ENCODE results near the gene PLEKHG2. TPM values are rescaled to one million over a fixed set of nuclear protein-coding genes. Genes with fewer than 3 reads are reported as not detected.
A peak's percentile ranks its signal among the peaks of the same experiment; 100 is the strongest.
"Not testable (repeated sequence)": the region's sequence is repeated elsewhere in the genome, so short reads cannot be mapped to it uniquely, and the experiment has no call there.

PLEKHG2 gene
- total RNA-seq, 1 experiment from 2014 or later: 11.4 TPM

DNA sequence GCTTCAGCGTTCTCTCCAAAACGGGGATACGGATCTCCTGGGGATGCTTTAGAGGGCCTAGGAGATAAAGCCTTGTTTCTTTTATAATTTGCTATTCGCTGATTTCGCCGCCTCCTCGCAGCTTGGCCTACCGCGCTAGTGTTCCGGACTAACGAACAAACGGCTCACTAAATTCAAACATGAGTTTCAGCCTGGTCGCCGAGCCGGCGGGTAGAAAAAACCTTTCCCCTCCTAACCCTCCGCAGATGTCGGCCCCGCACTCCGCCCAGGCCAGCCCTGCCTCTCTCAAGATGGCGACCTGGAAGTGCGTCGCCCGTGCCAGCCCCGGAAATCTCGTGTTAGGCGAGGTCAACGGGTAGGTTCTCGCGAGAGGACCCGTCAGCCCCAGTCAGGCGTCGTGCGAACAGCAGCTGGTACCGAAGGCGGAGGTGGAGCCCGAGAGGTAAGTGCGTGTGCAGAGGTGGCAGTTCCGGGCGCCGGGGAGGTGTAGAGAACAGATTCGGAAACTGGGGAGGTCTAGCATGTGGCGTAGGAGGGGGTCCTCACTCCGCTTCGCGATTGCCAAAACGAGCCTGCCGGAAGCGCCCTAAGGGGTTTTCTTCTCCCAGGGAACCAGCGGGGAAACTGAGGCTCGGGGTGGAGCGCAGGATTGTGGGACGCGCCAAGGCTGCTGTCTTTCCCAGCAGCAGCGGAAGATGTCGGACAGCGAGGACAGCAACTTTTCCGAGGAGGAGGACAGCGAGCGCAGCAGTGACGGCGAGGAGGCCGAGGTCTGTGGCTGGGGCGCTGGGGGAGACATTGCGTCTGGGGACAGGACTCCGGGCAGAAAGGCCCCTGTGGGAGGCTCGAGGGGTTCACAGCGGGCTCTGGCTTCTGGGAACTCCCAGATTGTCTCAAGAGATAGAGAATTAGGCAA, 33.0 kb downstream of the PLEKHG2 start, which contains the start of gene SUPT5H:
Gene SUPT5H (plus strand): TSS at position 387 of the 916 bp plus-strand sequence. CDS start 309 bp downstream, at position 696.
- DNase-seq (ENCODE audit: low spot score): peak; percentile 96

DNA sequence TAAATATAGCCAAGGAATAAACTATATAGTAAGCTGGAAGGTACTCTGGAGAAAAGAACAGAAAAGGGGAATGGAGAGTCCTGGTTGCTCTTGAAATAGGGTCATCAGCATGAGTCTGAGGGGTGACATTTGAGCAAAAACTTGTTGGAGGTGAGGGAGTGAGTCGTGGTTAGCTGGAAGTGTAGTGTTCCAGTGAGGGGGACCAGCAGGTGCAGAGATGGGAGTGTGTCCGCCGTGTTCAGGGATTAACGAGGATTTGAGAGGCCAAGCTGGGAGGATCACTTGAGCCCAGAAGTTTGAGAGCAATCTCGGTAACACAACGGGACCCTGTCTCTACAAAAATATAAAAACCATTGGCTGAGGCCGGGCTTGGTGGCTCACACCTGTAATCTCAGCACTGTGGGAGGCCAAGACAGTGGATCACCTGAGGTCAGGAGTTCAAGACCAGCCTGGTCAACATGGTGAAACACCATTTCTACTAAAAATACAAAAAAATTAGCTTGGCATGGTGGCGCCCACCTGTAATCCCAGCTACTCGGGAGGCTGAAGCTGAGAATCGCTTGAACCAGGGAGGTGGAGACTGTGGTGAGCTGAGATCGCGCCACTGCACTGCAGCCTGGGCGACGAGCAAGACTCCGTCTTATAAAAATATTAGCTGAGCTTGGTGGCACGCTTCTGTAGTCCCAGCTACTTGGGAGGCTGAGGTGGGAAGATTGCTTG, 34.1 kb downstream of the PLEKHG2 start:
- DNase-seq (ENCODE audit: low spot score): no peak

DNA sequence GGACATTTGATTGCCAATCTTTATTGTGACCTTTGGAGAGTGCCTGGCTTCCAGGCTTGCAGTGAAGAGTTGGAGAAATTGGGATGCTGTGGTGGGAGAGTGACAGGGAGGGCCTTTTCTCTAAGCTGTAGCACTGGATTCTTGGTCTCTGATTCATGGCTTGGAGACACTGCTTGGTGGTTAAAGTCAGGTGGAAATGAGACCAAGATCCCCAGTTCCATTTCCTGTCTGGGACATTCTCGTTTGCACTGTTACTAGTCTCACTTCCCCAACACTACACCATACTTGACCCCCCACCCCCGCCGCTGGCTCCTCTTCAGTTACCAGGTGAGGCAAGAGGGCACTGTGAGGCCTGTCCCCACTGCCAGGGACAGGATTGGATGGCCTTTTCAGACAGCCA, 35.8 kb downstream of the PLEKHG2 start:
- DNase-seq (ENCODE audit: low spot score): peak; percentile 89

DNA sequence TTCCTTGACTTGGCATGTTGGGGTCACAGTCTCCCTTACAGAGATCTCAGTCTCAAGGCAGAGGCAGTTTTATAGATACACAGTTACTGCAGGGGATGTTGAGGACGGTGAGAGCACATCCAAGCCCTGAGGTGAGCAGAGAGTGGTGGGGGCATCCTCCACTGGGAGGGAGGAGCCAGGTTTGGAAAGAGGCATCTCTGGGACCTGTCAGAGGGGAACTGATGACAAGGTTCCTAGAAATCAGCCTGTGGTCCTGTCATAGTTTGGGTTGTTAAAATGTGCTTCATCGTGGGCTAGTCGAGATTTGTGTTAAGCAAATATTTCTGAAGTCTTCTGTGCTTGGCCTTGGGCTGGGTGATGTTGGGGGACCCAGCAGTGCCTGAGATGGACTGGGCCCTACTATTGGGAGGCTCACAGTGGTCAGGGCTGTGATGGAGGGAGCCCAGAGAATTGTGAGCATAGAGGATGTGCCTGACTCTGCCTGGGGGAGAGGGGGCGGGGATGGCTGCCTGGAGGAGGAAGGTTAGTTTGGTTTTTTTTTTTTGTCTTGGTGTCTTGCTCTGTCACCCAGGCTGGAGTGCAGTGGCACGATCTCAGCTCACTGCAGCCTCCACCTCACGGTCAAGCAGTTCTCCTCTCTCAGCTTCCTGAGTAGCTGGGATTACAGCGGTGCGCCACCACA, 36.8 kb downstream of the PLEKHG2 start:
- DNase-seq (ENCODE audit: low spot score): no peak

DNA sequence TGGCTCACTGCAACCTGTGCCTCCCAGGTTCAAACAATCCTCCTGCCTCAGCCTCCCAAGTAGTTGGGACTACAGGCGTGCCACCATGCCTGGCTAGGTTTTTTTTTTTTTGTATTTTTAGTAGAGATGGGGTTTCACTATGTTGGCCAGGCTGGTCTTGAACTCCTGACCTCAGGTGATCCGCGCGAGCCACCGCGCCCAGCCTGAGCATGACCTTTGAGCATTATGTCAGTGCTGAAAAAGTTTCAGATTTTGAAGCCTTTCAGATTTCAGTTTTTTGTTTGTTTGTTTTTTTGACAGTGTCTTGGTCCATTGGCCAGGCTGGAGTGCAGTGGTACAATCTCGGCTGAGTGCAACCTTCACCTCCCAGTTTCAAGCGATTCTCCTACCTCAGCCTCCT, 38.8 kb downstream of the PLEKHG2 start:
- not testable (repeated sequence) for DNase-seq (ENCODE audit: low spot score)

DNA sequence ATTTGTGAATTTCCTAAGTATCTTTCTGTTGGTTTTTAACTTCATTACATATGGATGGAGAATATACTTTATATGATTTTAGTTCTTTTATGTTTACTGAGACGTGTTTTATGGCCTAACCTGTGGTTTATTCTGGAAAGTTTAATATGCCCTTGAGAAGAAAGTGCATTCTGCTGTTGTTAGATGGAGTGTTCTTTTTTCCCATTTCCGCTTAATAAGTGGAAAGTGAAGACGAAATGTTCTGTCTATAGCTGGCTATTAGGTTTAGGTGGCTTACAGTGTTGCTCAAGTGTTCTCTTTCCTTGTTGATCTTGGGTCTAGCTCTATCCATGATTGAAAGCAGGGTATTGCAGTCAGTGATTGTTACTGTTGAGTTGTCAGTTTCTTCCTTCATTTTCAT, 50.9 kb downstream of the PLEKHG2 start:
- DNase-seq (ENCODE audit: low spot score): no peak

DNA sequence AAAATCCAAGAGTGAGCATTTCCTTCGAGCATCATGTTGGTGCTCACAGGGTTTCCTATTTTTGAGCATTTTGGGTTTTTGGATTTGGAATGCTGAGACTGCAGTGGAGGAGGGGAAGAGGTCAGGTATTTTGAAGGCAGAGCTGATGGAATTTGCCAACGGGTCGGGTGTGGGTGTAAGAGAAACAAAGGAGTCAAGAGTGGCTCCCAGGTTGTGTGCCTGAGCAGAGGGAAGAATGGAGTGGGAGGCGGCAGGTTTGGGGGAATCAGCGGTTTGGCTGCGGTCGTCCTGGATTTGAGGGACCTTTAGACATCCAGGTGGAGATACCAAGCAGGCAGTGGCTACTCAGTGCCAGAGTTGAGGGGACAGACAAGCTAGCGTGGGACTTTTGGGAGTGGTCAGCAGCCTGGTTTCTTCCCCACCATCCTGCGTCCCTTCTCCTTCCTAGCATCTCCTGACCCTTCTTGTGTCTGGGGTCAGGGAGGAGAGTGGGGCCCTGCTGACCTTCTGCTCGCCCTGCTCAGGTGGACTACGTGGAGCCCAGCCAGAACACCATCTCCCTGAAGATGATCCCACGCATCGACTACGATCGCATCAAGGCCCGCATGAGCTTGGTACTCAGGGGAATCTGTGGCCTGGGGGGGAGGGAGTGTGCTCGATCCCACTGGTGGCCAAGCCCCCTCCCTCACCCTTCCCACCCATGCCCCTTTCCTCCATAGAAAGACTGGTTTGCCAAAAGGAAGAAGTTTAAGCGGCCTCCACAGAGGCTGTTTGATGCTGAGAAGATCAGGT, 53.7 kb downstream of the PLEKHG2 start:
- no peak for DNase-seq (ENCODE audit: low spot score)

DNA sequence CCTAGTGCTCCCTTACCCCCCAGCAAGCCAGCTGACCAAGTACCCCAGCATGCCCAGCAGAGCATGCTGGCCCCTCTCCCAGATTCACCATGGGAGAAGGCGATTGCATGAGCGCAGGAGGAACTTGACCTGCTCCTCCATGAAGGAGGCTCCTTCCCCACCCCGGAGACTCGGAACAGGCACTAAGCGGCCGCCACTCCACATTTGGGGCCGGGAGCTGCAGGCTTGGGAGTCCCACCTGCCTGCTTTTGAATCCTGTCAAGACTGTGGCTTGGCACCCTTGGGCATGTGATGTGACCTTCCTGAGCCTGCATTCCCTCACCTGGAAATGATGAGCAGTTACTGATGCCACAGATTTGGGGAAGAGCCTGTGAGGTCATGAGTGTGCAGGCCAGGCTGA, 55.5 kb downstream of the PLEKHG2 start:
- DNase-seq (ENCODE audit: low spot score): no peak

DNA sequence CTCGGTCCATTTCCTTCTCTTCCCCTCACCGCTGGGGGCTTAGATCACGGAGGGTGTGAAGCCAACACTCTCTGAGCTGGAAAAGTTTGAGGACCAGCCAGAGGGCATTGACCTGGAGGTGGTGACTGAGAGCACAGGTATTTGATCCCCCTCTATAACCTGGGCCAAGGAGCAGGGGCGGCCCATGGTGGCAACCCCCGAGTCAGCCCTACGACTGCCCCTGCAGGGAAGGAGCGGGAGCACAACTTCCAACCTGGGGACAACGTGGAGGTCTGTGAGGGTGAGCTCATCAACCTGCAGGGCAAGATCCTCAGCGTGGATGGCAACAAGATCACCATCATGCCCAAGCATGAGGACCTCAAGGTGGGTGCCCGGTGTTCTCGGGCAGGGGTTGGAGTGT, 56.6 kb downstream of the PLEKHG2 start:
- no peak for DNase-seq (ENCODE audit: low spot score)

DNA sequence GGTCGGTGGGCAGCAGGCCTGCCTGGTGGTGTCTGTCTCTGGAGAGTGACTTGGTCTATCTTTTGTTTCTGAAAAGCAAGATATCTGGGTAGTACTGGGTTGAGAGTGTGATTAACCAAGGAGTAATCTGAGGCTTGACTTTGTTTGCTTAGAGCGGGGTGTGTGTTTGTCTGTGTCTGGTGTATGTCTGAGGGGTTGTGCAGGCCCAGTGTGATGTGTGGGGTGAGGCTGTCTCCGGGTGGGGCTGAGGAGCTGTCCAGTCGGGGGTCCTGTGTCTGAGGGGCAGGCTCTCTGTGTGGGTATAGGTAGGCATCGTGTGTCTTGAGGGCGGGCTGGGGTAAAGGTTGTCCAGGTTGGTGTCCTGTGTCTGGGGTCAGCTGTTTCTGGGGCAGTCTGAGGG, 57.1 kb downstream of the PLEKHG2 start:
- no peak for DNase-seq (ENCODE audit: low spot score)

DNA sequence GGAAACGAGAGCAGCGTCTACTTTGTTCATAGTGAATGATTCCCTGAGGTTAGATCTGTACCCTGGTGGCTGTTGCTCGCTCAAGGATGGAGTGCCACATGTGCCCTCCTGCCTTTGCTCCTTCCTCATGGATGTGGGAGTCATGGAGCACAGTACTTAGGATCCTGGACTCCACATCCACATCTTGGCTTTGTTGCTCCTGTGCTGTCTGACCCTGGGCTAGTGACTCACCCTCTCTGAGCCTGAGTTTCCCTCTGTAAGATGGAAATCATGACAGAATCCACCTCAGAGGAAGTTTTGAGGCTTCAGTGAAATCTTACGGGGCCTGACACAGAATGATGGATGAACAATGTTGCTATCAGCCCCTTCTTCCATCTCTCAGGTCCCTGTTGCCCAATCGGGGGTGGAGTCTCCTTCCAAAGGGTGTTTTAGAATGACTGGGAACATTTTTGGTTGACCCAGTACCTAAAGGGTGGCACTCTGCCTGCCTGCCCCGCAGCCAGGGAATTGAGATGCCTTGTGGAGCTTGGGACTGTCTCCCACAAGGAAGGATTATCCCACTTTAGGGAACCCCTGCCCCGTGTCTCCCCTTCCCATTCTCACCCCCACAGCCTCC, 58.4 kb downstream of the PLEKHG2 start:
- DNase-seq (ENCODE audit: low spot score): no peak

DNA sequence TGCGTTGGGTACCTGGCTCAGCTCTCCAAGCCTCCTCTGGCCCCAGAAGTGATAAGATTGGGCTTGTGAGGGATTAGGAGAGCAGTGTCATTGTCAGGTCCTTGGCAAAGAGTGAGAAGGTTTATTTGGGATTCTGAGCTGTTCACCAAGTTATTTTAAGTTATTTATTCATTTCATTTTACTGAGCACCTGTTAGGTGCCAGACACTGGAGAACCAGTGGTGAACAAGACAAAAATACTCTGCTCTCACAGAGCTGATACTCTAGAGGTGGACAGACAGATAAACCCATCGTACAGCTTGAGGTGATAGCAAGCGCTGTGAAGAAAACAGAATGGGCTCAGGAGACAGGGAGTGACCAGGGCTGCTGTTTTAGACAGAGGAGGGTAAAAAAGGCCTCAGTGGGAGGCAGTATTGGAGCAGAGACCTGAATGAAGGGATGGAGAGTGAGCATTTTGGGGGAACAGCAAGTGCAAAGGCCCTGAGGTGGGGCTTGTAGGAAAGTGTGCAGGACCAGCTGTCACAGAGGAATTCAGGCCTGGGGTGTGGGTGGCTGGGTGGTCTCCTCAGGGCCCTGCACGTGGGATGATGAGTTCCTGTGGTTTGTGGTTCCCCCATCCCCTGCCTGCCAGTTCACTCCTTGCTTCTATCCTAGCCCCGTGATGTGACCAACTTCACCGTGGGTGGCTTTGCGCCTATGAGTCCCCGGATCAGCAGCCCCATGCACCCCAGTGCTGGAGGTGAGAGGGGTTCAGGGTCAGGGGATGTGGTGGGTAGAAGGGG, 59.5 kb downstream of the PLEKHG2 start:
- no peak for DNase-seq (ENCODE audit: low spot score)

DNA sequence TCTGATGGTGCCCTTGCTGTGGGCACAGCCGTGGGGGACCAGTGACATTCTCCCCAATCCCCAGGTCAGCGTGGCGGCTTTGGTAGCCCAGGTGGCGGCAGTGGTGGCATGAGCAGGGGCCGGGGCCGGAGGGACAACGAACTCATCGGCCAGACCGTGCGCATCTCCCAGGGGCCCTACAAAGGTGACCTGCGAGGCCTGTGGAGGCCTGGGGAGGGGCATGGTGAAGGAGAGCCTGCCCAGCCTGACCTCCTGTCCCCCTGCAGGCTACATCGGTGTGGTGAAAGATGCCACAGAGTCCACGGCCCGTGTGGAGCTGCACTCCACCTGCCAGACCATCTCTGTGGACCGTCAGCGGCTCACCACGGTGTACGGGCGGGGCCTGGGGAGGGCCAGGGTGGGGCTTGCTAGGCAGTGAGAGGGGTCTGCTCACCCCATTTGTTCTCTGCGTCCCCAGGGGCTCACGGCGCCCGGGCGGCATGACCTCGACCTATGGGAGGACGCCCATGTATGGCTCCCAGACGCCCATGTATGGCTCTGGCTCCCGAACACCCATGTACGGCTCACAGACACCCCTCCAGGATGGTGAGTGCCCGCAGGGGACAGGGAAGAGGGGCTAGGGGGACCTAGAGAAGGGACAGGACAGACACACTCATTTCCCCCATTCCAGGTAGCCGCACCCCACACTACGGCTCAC, 60.4 kb downstream of the PLEKHG2 start:
- DNase-seq (ENCODE audit: low spot score): no peak

DNA sequence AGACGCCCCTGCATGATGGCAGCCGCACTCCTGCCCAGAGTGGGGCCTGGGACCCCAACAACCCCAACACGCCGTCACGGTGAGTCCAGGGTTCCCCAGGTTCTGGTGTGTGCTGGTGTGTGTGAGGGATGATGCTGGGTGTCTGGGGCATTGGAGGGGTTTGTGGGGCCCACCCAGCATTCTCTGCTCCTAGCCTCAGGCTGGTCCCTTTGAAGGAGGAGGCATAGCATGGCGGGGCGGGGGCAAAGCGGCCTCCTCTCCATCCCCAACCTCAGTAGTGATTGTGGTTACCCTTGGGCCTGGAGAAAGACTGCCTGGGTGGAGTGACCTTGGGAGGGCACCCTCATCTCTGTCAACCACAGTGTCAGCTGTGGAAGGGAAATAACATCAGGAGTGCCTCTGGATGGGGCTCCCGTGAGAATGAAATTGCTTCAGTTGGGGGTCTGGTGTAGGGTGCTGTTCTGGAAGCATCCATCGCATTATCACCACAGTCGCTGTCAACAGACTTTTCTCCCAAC, 61.0 kb downstream of the PLEKHG2 start:
- no peak for DNase-seq (ENCODE audit: low spot score)

DNA sequence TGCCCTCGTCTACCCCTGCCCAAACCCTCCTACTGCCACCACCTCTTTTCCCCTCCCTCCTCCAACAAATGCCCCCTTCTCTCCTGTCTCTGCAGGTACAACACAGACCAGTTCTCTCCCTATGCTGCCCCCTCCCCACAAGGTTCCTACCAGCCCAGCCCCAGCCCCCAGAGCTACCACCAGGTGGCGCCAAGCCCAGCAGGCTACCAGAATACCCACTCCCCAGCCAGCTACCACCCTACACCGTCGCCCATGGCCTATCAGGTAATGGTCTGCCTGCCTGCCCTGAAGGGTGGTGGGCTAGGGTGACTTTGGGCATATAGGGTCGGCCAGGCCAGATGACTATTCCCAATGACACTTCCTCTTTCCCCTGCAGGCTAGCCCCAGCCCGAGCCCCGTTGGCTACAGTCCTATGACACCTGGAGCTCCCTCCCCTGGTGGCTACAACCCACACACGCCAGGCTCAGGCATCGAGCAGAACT, 61.7 kb downstream of the PLEKHG2 start:
- DNase-seq (ENCODE audit: low spot score): peak; percentile 31

DNA sequence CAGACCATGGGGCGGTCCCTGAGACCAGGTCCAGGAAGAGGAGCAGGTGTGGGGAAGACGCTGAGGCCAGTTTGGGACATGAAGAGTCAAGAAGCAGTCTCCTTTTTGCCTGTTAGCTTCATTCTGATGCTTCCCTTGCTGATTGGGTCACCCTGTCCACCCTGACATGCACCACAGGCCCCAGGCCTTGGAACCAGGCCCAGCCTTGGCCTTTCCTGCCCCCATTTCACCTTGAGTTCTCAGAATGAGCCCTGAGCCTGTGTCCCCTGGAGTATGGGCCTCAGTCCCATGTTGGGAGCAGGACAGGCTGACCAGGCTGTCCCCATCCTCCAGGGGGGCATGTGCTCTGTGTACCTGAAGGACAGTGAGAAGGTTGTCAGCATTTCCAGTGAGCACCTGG, 63.3 kb downstream of the PLEKHG2 start:
- no peak for DNase-seq (ENCODE audit: low spot score)
